HG02981 (cell line): ENCODE measurements around the gene TRA2B.
"Not testable (repeated sequence)": the region's sequence is repeated elsewhere in the genome, so short reads cannot be mapped to it uniquely, and the experiment has no call there.

ENCODE experiments used
- ATAC-seq: cut with Tn5 transposase; IDR thresholded peaks from one replicate; pipeline ENCODE4 v1.9.1; 2021; ENCODE audit warnings: mild to moderate bottlenecking, moderate library complexity; ENCODE audit not compliant: unreplicated experiment

Gene TRA2B

GRCh38 chr3:185929192-185930151 lies 8.3 kb downstream of the TRA2B start:
- ATAC-seq: no peak

GRCh38 chr3:185928496-185928895 lies 9.3 kb downstream of the TRA2B start:
- no peak for ATAC-seq

- no peak for ATAC-seq
Observed at GRCh38 chr3:185927501-185928200, 10.2 kb downstream of the TRA2B start.

DNA sequence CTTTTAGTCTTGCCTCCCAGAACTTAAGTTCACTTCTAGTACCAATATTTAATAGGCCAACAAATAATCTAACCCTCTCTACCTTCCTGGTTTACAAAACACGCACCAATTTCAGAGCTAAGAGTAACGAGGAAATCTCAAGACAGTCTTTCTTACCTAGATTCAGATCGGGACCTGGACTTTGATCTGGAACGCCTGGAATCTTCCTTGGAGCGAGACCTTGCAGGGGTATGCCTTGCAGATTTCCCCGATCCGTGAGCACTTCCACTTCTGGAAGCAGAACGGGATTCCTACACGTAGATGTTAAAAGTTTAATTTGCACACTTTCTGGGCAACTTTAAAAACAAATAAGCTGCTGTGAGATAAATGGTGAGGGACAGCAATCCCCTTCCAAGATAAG lies 11.4 kb downstream of the TRA2B start:
- ATAC-seq: no peak

DNA sequence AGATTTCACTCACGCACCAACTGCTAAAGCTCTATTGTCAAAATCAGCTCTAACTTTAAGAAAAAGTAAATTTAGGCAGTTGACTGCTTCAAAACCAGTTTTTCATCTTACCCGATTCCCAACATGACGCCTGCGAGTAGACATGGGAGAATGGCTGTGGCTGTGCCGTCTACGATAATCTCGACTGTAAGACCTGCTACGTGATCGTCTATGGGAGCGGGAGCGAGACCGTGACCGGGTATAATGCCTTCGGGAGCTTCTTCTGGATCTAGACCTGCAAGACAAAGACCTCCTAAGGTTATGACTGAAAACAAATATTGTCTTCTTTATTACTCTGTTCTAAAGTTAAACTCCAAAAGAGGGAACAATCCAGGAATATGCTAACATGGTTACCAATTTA lies 12.5 kb downstream of the TRA2B start:
- no peak for ATAC-seq

DNA sequence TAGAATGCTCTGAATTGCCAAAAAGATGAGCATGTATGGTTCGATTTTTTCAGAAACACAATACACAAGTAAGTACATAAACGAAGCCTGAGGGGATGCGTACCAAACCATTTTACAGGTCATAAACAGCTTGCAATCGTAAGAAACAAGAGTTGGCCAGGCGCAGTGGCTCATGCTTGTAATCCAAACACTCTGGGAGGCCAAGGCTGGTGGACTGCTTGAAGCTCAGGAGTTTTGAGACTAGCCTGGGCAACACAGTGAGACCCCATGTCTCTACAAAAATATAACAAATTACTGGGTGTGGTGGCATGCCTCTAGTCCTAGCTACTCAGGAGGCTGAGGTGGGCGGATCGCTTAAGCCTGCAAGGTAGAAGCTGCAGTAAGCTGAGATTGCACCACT lies 13.4 kb downstream of the TRA2B start:
- no peak for ATAC-seq

GRCh38 chr3:185920184-185920583 lies 17.6 kb downstream of the TRA2B start:
- ATAC-seq: no peak

- ATAC-seq: no peak
Observed at GRCh38 chr3:185916042-185916833, 21.6 kb downstream of the TRA2B start.

- ATAC-seq: no peak
Observed at GRCh38 chr3:185915642-185916041, 22.2 kb downstream of the TRA2B start.

GRCh38 chr3:185914911-185915629 lies 22.7 kb downstream of the TRA2B start:
- no peak for ATAC-seq

GRCh38 chr3:185912929-185913901 lies 24.6 kb downstream of the TRA2B start:
- ATAC-seq: no peak

DNA sequence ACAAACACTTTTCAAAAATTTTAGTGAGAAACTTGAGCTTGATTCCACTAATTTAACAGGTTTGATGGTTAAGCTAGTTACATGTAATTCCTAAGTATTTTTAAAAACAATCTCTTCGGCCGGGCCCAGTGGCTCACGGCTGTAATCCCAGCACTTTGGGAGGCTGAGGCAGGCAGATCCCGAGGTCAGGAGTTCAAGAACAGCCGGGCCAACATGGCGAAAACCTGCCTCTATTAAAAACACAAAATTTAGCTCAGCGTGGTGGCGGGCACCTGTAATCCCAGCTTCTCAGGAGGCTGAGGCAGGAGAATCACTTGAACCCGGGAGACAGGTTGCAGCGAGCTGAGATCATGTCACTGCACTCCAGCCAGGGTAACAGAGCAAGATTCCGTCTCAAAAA lies 25.3 kb downstream of the TRA2B start:
- no peak for ATAC-seq

GRCh38 chr3:185911076-185911448 lies 26.8 kb downstream of the TRA2B start:
- not testable (repeated sequence) for ATAC-seq

- ATAC-seq: not testable (repeated sequence)
Observed at GRCh38 chr3:185910322-185911075, 27.3 kb downstream of the TRA2B start.

DNA sequence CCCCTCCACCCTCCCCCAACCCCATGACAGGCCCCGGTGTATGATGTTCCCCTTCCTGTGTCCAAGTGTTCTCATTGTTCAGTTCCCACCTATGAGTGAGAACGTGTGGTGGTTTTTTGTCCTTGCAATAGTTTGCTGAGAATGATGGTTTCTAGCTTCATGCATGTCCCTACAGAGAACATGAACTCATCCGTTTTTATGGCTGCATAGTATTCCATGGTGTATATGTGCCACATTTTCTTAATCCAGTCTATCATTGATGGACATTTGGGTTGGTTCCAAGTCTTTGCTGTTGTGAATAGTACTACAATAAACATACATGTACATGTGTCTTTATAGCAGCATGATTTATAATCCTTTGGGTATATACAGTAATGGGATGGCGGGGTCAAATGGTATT lies 27.9 kb downstream of the TRA2B start:
- not testable (repeated sequence) for ATAC-seq

- no peak for ATAC-seq
Observed at GRCh38 chr3:185900228-185900627, 37.6 kb downstream of the TRA2B start.

DNA sequence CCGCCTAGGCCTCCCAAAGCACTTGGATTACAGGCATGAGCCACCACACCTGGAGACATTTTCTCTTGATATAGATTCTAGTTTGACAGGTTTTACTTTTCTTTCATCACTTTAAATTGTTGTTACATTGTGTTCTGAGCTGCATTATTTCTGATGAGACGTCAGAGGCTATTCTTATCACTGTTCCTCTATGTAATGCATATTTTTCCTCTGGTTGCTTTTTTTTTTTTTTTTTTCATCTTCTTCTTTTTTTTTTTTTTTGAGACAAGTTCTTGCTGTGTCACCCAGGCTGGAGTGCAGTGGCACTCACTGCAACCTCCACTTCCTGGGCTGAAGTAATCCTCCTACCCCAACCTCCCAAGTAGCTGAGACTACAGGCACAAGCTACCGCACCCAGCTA lies 41.2 kb downstream of the TRA2B start:
- no peak for ATAC-seq

GRCh38 chr3:185887066-185887465 lies 50.7 kb downstream of the TRA2B start:
- ATAC-seq: no peak

DNA sequence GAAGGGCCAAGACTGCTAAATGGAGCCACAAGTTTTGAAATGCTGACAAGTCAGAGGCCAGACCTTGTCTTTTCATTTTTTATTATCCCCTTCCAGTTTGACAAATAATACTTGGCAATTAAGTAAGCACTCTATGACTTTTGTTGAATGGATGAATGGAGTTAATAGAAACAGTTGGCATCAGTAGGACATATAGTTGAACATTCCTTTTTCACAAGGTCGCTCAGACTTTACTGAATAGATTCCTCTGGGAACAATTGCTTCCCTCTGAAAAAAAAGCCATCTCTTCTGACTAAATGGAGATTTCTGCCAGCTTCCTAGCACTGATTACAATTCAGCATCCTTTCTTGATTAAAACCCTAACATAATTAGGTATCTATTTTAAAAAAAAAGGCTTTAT lies 53.2 kb downstream of the TRA2B start:
- ATAC-seq: no peak
